WERI-Rb-1 (cell line): ENCODE data around the gene TRANK1.

ENCODE experiments used
- DNase-seq: peaks from one replicate; pipeline ENCODE4 v3.0.0-alpha.2; 2020
- H3K27ac ChIP-seq: fragments of 250-450 bp; sonication (Bioruptor Pico); 2 replicates; pipeline ENCODE4 v1.5.1; 2020; ENCODE audit warnings: mild to moderate bottlenecking, moderate library complexity
- H3K27me3 ChIP-seq: fragments of 250-450 bp; sonication (Bioruptor Pico); 2 replicates; pipeline ENCODE4 v1.5.1; 2021; ENCODE audit warnings: mild to moderate bottlenecking, low read depth, moderate library complexity; ENCODE audit not compliant: insufficient read depth, severe bottlenecking
- H3K36me3 ChIP-seq: fragments of 250-450 bp; sonication (Bioruptor Pico); 2 replicates; pipeline ENCODE4 v1.5.1; 2020; ENCODE audit warnings: mild to moderate bottlenecking, moderate library complexity
- H3K4me3 ChIP-seq: 2 replicates; pipeline ENCODE4 v1.5.1; 2011; ENCODE audit warnings: low read depth, mild to moderate bottlenecking, control low read depth, low read length
- H3K9me3 ChIP-seq: fragments of 250-450 bp; sonication (Bioruptor Pico); 2 replicates; pipeline ENCODE4 v1.5.1; 2021; ENCODE audit warnings: mild to moderate bottlenecking, moderate library complexity; ENCODE audit not compliant: severe bottlenecking
- CTCF ChIP-seq: IDR thresholded peaks from 2 replicates; pipeline ENCODE4 v1.5.1; 2011; ENCODE audit warnings: low read depth, mild to moderate bottlenecking, control low read depth, inconsistent platforms, low read length

Gene TRANK1

GRCh38 chr3:36811768-36812167, 133.1 kb downstream of the TRANK1 start:
- no peak overlapping the region for H3K4me3 ChIP-seq
- no peaks in the 10 kb centered on the region for H3K36me3 ChIP-seq
- H3K27ac ChIP-seq: no peak overlapping the region
- DNase-seq: no peak
- no peaks in the 10 kb centered on the region for H3K27me3 ChIP-seq
- H3K9me3 ChIP-seq: no peaks in the 10 kb centered on the region
- no peak for TF ChIP-seq CTCF

DNA sequence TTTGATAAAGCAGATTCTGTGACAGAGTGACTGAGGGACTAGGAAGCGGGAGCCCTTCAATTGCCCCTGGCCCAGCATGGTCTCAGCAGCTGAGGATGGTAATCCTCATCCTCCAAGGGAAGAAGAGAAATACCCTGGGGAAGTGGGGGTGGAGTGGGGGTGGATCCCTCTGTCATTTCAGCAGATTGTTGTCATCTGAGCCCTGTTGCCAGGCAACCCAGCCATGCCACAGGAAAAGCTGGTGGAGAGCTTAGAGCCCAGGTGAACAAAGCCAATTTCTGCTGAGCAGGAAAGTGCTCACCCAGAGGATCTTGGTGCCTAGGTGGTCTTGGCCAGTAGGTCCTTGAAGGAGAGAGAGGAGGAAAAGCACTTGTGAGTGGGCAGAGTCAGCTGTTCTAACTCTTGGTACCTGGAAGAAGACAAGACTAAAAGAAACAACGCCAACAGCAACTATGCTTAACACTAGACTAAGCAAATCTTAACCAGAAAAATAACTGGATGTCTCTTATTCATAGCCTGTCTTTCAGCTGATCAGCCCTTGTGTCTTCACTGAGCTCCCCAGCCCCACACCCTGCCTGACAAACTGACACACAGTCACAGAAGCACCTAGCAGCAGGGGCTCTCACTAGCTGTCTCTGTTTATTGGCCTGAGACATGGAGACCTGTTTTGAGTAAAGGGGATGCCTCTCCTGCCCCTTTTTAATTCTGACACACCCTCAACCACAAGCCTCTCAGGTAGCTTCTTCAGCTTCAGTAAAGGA, 140.4 kb downstream of the TRANK1 start:
- Histone ChIP-seq H3K36me3 (no peaks in the 10 kb centered on the region), H3K27ac (peak overlapping the region; percentile 49), H3K9me3 (peaks cover 18% of the 10 kb centered on the region), H3K27me3 (no peaks in the 10 kb centered on the region), H3K4me3 (no peak overlapping the region)
- no peak for TF ChIP-seq CTCF
- DNase-seq: peak; percentile 93

DNA sequence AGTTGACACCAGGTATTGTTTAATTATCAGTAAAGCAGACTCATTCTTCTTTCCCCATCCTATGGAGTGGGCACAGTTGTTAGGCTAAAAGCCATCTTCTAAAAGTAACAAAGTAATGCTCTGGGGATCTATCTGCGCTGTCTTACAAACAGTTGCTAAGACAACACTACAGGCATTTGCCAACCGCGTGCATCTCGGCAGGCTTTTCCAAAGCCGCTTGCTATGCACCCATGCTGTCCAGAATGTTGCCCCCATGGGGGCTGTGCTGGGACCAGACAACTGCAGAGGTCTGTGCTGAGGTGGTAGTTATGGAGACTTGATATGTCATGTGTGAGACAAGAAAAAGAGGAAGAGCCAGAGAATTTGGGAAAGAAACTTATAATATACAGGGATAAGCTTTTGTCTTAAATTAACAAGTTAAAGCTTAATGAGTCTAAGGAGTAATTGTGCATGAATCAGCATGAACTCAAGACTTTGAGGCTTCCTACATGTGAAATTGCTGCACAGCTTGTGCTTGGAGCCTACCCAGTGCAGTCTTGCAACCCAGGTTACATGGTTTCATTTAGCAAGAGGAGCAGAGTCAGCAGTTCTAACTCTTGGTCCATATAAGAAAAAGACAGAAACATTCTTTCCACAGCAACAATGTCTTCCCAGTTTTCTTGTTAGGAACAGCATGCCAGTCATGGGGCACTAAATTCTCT, 141.6 kb downstream of the TRANK1 start:
- Histone ChIP-seq H3K27me3 (no peaks in the 10 kb centered on the region), H3K36me3 (no peaks in the 10 kb centered on the region), H3K9me3 (peaks cover 18% of the 10 kb centered on the region), H3K27ac (no peak overlapping the region), H3K4me3 (no peak overlapping the region)
- no peak for DNase-seq
- no peak for TF ChIP-seq CTCF

DNA sequence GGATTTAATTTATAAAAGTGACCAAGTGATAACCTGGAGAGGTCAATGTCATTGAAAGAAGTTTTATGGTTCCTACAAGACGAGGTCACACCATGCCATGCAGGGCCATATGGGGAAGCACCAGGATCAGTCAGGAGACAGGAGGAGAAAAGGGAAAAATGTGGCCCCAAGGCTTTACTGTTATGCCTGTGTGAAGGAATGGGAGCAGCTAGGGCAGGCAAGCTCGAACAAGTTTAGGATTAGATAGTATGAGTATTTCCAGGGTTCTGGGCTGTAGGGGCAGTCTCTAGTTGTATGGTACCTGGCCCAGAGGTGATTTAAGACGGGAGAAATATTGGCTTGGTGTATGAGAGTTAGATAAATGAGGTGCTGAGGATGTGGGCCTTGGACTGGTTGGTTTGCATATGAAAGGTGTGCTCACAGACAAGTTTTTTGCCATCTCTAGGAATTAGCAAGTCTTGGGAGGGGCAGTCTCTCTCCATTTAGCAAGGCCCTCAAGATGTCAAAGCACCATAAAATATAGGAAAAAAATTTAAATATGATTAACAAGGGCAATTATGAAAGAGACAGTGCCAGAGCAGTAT, 144.2 kb downstream of the TRANK1 start:
- DNase-seq: no peak
- Histone ChIP-seq H3K4me3 (no peak overlapping the region), H3K36me3 (no peaks in the 10 kb centered on the region), H3K9me3 (peaks cover 9% of the 10 kb centered on the region), H3K27ac (no peak overlapping the region), H3K27me3 (no peaks in the 10 kb centered on the region)
- TF ChIP-seq CTCF: no peak

DNA sequence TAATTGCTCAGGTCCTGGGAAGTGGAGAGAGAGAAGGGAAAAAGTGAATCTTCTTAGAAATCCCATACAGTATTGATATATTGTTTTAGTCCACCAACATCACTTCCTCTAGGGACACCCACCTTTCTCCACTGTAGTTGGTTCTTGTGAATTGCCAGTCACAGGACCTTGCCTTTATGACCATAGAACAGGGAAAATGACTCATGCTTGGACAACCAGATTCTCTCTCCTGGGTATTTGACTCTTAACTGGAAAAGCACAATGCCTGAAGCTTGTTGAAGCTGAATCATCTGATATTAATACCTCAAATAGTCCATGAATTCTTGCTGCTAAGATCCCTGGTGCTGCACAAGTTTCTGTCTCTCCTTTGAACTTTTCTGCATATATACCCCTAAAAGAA, 148.0 kb downstream of the TRANK1 start:
- H3K27ac ChIP-seq: no peak overlapping the region
- TF ChIP-seq CTCF: no peak
- no peaks in the 10 kb centered on the region for H3K27me3 ChIP-seq
- DNase-seq: no peak
- no peak overlapping the region for H3K4me3 ChIP-seq
- no peaks in the 10 kb centered on the region for H3K9me3 ChIP-seq
- H3K36me3 ChIP-seq: no peaks in the 10 kb centered on the region
